Activated T-cell treated with anti-CD3 and anti-CD28 coated beads, Interleukin-2, amount 50 U/mL, for 1 hour (primary cell): ENCODE results near the gene CPLANE2.
"Not testable (repeated sequence)": the region's sequence is repeated elsewhere in the genome, so short reads cannot be mapped to it uniquely, and the experiment has no call there.

Source experiments
- DNase-seq: peaks from one replicate; pipeline ENCODE4 v3.0.0-alpha.2; 2020

CPLANE2 gene

GRCh38 chr1:16248603-16249516, 11.9 kb upstream of the CPLANE2 start:
- DNase-seq = no peak

DNA sequence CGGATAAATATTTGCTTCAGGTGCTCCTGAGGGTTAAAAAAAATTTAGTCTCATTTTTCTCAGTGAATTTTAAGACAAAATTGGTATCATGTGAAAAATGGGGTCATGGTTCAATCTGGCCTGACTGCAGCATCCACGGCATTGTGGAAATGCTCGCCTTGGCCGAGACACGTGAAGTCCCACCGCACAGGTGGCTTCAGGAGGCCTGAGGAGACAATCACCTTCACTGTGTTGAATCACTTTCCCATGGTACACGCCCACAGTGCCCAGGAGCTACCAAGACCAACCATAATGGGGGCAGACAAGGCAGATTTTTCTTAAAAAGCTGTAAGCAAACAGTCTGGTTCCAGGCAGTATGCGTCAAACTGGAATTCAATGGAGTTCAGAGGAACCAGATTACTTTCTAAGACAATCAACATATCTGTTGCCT, 11.0 kb upstream of the CPLANE2 start:
- DNase-seq = no peak

- DNase-seq = no peak
These were observed 10.5 kb upstream of the CPLANE2 start for GRCh38 chr1:16247441-16247840.

DNA sequence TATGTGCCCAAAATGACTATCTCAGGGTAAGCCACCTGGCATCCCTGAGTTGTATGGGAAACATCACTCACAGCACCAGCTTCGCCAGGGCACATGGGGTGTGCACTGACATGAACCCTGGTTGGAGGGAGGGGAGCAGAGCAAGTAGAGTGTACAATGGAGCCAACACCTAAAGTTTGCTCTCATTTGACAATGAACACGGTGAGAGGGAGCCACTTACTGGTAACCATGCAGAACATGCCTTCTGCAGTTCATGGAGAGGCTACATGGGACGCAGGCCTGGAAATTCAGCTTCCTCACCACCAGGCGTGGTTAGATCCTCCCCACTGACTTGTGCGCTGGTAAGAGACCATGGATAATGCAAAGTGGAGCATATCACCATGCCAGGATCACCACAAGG, 10.0 kb upstream of the CPLANE2 start:
- DNase-seq = no peak

GRCh38 chr1:16246239-16246638, 9.3 kb upstream of the CPLANE2 start:
- DNase-seq = not testable (repeated sequence)

- no peak for DNase-seq
These were observed 8.7 kb upstream of the CPLANE2 start for GRCh38 chr1:16245476-16246196.

- no peak for DNase-seq
These were observed 7.8 kb upstream of the CPLANE2 start for GRCh38 chr1:16244650-16245285.

DNA sequence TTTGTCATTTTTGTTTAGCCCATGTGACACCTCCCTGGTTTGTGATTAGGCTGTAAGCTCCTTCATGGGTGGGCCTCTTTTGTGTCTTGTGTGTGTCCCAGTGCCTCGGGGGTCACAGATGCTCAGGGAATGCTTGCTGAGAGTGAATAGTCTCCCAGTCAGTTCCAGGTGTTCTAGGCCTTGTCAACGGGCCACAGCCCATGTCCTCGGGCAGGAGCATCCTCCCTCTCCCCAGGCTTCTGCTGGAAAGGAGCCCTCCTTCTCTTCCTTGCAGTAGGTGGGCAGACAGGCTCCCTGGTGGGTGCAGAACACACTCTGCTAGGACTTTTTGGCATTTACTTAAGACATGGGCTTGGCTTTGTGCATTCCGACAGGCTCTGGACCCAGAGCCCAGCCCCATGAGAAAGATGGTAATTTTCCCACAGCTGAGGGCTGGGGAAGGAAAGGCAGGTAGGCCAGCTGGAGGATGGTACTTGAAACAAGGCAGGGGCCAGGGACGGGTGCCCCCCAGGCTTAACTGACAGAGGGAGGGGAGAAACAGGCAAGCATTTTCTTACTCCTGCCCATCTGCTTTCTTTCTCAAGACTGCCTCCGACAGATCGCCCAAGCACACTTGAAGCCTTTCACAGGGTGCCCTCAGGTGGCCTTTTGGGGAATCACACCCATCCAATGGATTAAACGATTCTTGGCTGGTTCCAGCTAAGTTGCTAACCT, 7.1 kb upstream of the CPLANE2 start:
- peak; percentile 77 for DNase-seq

GRCh38 chr1:16243215-16243610, 6.2 kb upstream of the CPLANE2 start:
- no peak for DNase-seq

- no peak for DNase-seq
These were observed 5.7 kb upstream of the CPLANE2 start for GRCh38 chr1:16242556-16243214.

- DNase-seq = no peak
These were observed 4.3 kb upstream of the CPLANE2 start for GRCh38 chr1:16241221-16241708.

DNA sequence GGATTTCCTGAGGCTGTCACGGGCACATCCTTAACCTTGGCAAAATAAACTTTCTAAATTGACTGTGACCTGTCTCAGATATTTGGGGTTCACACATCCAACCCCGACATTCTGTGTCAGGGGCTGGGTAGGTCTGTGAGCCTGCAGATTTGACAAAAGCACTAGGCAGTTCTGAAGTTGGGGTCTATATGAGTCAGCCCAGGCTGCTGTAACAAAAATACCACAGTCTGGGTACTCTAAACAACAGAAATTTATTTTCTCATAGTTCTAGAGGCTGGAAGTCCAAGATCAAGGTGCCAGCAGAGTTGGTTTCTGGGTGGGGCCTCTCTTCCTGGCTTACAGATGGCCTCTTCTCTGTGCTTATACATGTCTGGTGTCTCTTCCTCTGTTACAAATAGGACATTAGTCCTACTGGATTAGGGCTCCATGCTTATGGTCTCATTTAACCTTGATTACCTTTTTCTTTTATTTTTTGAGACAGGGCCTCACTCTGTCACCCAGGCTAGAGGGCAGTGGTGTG, 3.0 kb upstream of the CPLANE2 start:
- DNase-seq = no peak

- DNase-seq = no peak
These were observed 404 bp upstream of the CPLANE2 start for GRCh38 chr1:16237343-16237830.

DNA sequence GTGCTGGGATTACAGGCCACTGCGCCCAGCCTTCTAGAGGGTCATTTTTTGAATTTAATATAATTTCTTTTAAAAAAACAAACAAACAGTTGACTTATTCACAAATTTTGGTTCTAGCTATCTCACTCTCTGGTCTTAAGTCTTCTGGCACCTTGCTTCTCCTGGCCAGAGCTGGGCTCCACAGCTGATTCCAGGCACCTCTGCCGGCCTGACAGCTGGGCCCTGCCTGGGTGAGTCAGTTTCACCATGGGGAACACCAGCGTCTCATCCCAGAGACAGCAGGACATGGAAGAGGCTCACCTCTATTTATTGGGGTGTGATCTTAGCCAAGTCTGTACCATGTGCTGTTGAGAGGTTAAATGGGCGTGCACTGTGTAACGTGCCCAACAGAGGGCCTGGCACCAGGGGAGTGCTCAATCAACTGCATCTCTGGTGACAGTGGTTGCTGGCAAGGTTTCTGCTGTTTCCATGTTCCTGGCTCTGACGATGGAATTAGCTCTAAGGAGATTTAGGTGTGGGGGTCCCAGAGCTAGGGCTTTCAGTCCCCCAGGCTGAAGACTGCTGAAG, 956 bp downstream of the CPLANE2 start:
- peak; percentile 63 for DNase-seq

DNA sequence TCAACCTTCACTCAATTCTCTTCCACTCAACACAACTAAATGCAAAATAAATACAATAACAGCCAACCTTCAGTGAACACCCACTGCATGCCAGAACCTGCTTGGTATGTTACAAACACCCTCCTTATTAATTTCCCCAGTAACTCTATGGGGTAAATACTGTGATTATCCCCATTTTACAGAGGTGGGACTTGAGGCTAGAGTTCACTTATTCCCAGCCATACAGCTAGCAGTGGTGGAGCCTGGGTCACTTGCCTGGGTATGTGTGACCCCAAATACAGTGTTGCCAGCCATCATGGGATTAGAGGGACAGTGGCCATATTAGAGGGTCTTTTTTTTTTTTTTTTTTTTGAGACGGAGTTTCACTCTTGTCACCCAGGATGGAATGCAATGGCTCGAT, 1.6 kb downstream of the CPLANE2 start:
- DNase-seq = no peak

GRCh38 chr1:16233431-16233830, 3.6 kb downstream of the CPLANE2 start:
- DNase-seq = no peak

GRCh38 chr1:16232316-16232710, 4.7 kb downstream of the CPLANE2 start:
- no peak for DNase-seq

- no peak for DNase-seq
These were observed 5.4 kb downstream of the CPLANE2 start for GRCh38 chr1:16231331-16232315.

- no peak for DNase-seq
These were observed 6.2 kb downstream of the CPLANE2 start for GRCh38 chr1:16230744-16231143.
